ENCODE data around the gene IKZF2. TPM values are rescaled to one million over a fixed set of nuclear protein-coding genes. Genes with fewer than 3 reads are reported as not detected.

Gene IKZF2
- total and polyA plus RNA-seq, 9 of the 15 experiments (the other 6 are each of a cell fraction or from before 2014, with no cell fraction given), result 0.04 to 0.54 (median 0.22) TPM

DNA sequence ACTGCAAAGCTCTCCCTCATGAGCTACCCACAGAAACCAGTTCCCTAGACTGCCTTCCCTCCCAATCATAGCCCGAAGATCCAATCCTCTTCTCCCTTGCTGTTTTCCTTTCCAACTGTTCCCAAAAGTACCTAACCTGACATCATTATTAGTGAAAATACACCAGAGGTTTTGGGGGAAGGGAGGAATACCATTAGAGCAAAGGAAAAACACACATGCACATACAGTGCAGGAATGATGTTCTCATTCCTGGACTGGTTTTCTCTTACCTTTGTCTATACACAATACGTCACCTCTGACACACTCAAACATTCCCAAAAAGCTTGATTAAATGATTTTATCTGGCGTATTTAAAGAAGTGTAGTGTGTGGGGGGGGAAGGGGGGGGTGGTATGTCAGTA lies 46.2 kb downstream of the IKZF2 start:
- no peak overlapping the region for H3K4me2 ChIP-seq (ENCODE audit: insufficient read depth, low read length)
- intact Hi-C loops (cut with micrococcal nuclease) (no loop called here), in situ Hi-C loops (cut with MboI) (no loop called here)
- no peak for ATAC-seq
- ChIA-PET CTCF (ENCODE audit: low intra/inter-chr PET ratio) (no interaction called here), POLR2A (no interaction called here)
- H3K4me3 ChIP-seq, result no peak overlapping the region
- H3K79me2 ChIP-seq (ENCODE audit: control insufficient read depth, insufficient read depth, low read length), result no peaks in the 10 kb centered on the region
- FAIRE-seq, result no peak
- no peaks in the 10 kb centered on the region for H3K9me1 ChIP-seq (ENCODE audit: control insufficient read depth, insufficient read depth, low read length)
- no peak for DNase-seq (ENCODE audit: extremely low read depth in 1 of 4, low spot score in 3 of 4)
- H2AFZ ChIP-seq (ENCODE audit: low read depth, low read length), result no peak overlapping the region
- no peaks in the 10 kb centered on the region for H3K36me3 ChIP-seq (ENCODE audit: control insufficient read depth, insufficient read depth, low read length)
- TF ChIP-seq HNRNPK (IDR thresholded peaks at IDR 0.05; ENCODE audit: low read depth, low read length, poor library complexity, severe bottlenecking) (no peak), THRAP3 (IDR thresholded peaks at IDR 0.05; ENCODE audit: borderline replicate concordance) (no peak)
- TF ChIP-seq, protein P1, sequence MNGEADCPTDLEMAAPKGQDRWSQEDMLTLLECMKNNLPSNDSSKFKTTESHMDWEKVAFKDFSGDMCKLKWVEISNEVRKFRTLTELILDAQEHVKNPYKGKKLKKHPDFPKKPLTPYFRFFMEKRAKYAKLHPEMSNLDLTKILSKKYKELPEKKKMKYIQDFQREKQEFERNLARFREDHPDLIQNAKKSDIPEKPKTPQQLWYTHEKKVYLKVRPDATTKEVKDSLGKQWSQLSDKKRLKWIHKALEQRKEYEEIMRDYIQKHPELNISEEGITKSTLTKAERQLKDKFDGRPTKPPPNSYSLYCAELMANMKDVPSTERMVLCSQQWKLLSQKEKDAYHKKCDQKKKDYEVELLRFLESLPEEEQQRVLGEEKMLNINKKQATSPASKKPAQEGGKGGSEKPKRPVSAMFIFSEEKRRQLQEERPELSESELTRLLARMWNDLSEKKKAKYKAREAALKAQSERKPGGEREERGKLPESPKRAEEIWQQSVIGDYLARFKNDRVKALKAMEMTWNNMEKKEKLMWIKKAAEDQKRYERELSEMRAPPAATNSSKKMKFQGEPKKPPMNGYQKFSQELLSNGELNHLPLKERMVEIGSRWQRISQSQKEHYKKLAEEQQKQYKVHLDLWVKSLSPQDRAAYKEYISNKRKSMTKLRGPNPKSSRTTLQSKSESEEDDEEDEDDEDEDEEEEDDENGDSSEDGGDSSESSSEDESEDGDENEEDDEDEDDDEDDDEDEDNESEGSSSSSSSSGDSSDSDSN (IDR thresholded peaks at IDR 0.05; ENCODE audit: borderline replicate concordance in 1 of 2, low read depth in 2 of 2, low read length in 2 of 2), result no peak
- H3K4me1 ChIP-seq (replicated peaks in 1 of 2; ENCODE audit: control insufficient read depth in 2 of 2, insufficient read depth in 2 of 2, low read length in 2 of 2), result no peaks in the 10 kb centered on the region
- 0% methylated on average over 2 of the region's 3 CpGs for WGBS (ENCODE audit: insufficient coverage, low coverage, missing lambda C conversion rate)
- H3K9me3 ChIP-seq (replicated peaks; ENCODE audit: control insufficient read depth, insufficient read depth, low read depth, low read length), result no peaks in the 10 kb centered on the region
- H3K9ac ChIP-seq (ENCODE audit: insufficient read depth in 1 of 2, low read depth in 2 of 2, low read length in 2 of 2), result no peak overlapping the region
- no peaks in the 10 kb centered on the region for H4K20me1 ChIP-seq (replicated peaks; ENCODE audit: control insufficient read depth, insufficient read depth, low read length)
- H3K27me3 ChIP-seq (ENCODE audit: control insufficient read depth in 2 of 2, insufficient read depth in 2 of 2, low read length in 2 of 2), result no peaks in the 10 kb centered on the region
- no TSS peak for BruUV-seq (replicated peaks)
- H3K27ac ChIP-seq (ENCODE audit: extremely low read depth, low read depth, low read length), result no peak overlapping the region

DNA sequence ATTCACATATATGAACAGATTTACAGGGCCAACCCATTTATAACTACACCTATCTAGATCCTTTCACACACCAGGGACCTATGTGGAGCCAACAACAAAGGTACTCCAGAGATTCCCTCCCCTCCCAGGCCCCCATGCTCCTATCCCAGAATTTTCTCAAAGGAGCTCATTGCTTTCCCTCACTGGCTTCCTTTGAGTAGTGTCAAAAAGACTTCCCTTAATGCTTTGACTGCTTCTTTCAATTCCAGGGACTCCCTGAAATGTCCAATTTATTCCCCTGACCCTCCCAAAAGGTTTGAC lies 46.6 kb downstream of the IKZF2 start:
- no peaks in the 10 kb centered on the region for H4K20me1 ChIP-seq (replicated peaks; ENCODE audit: control insufficient read depth, insufficient read depth, low read length)
- H3K27ac ChIP-seq (ENCODE audit: extremely low read depth, low read depth, low read length), result no peak overlapping the region
- H3K27me3 ChIP-seq (ENCODE audit: control insufficient read depth in 2 of 2, insufficient read depth in 2 of 2, low read length in 2 of 2), result no peaks in the 10 kb centered on the region
- ATAC-seq (no peak), FAIRE-seq (no peak), DNase-seq (ENCODE audit: extremely low read depth in 1 of 4, low spot score in 3 of 4) (no peak)
- ChIA-PET CTCF (ENCODE audit: low intra/inter-chr PET ratio) (no interaction called here), POLR2A (no interaction called here)
- H3K4me3 ChIP-seq, result no peak overlapping the region
- H3K9ac ChIP-seq (ENCODE audit: insufficient read depth in 1 of 2, low read depth in 2 of 2, low read length in 2 of 2), result no peak overlapping the region
- no peaks in the 10 kb centered on the region for H3K36me3 ChIP-seq (ENCODE audit: control insufficient read depth, insufficient read depth, low read length)
- TF ChIP-seq NFATC3 (IDR thresholded peaks at IDR 0.05) (no peak), KLF13 (tag; IDR thresholded peaks at IDR 0.05; ENCODE audit: borderline replicate concordance, low read depth) (no peak)
- H3K9me1 ChIP-seq (ENCODE audit: control insufficient read depth, insufficient read depth, low read length), result no peaks in the 10 kb centered on the region
- in situ Hi-C loops (cut with MboI) (no loop called here), intact Hi-C loops (cut with micrococcal nuclease) (no loop called here)
- H3K4me1 ChIP-seq (replicated peaks in 1 of 2; ENCODE audit: control insufficient read depth in 2 of 2, insufficient read depth in 2 of 2, low read length in 2 of 2), result no peaks in the 10 kb centered on the region
- H2AFZ ChIP-seq (ENCODE audit: low read depth, low read length), result no peak overlapping the region
- no TSS peak for BruUV-seq (replicated peaks)
- H3K9me3 ChIP-seq (replicated peaks; ENCODE audit: control insufficient read depth, insufficient read depth, low read depth, low read length), result no peaks in the 10 kb centered on the region
- H3K79me2 ChIP-seq (ENCODE audit: control insufficient read depth, insufficient read depth, low read length), result no peaks in the 10 kb centered on the region
- H3K4me2 ChIP-seq (ENCODE audit: insufficient read depth, low read length), result no peak overlapping the region
